ENCODE data around the gene CTNND2.

DNA sequence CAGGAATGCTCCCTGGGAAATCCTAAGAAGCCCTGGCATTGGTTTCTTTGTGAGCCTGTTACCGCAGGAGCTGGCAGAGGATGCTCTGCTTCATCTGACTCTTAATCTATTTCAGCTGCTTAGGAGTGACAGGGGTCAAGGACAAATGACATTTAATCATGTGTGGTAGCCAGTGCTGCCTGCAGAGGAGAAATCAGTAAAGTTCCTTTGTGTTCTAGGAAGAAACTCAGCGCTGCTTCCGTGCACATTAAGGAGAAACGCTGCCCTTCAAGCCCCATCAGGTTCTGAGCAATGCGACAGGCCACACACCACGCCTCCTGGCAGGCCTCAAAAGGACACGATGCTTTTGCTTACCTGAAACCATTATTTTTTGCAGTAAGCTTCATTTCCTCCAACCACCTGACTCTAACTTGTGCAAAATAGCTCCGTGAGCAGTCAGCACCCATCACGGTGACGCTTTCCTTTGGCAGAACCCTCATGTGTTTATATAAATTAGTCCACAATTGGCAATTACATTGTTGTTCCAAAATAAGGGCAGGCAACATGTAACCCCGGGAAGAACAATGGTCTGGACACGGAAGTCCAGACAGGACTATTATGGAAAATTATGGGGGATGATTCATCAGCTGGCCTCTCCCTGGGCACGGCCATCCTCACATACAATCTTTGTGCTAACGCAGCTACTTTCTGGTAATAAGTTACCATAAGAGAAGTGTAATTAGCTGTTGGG lies 755.3 kb downstream of the CTNND2 start:
- TF ChIP-seq, protein P1, sequence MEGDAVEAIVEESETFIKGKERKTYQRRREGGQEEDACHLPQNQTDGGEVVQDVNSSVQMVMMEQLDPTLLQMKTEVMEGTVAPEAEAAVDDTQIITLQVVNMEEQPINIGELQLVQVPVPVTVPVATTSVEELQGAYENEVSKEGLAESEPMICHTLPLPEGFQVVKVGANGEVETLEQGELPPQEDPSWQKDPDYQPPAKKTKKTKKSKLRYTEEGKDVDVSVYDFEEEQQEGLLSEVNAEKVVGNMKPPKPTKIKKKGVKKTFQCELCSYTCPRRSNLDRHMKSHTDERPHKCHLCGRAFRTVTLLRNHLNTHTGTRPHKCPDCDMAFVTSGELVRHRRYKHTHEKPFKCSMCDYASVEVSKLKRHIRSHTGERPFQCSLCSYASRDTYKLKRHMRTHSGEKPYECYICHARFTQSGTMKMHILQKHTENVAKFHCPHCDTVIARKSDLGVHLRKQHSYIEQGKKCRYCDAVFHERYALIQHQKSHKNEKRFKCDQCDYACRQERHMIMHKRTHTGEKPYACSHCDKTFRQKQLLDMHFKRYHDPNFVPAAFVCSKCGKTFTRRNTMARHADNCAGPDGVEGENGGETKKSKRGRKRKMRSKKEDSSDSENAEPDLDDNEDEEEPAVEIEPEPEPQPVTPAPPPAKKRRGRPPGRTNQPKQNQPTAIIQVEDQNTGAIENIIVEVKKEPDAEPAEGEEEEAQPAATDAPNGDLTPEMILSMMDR (IDR thresholded peaks at IDR 0.05) = no peak
- TF ChIP-seq EZH2phosphoT487 (IDR thresholded peaks at IDR 0.05) = no peak
